HepG2 (cell line): ENCODE data around the gene TNFAIP8L2. TPM values are rescaled to one million over a fixed set of nuclear protein-coding genes. Genes with fewer than 3 reads are reported as not detected.

Experiments
- ATAC-seq: fragments of 200-7000 bp; cut with Tn5 transposase; 3 replicates; pipeline ENCODE4 v1.9.1; 2020; ENCODE audit warnings: mild to moderate bottlenecking, moderate library complexity
- BruUV-seq: library from RNA; stranded (reverse); fragments of 400-500 nt; replicated peaks from 2 replicates; lab custom pipeline; 2021; lab: Mats Ljungman, UMichigan
- CTCF ChIA-PET: fragments of 300-600 bp; formaldehyde crosslinking; extraction: SDS; loops from one replicate; lab custom pipeline; 2021; ENCODE audit warnings: low total read pairs, inconsistent platforms, low intra/inter-chr PET ratio; lab: Yijun Ruan, JAX
- POLR2A ChIA-PET: fragments of 350-600 bp; sonication (Branson Sonifier 250); formaldehyde crosslinking; loops from one replicate; lab custom pipeline; 2020; ENCODE audit warnings: antibody characterized with exemption, inconsistent platforms; lab: Yijun Ruan, JAX
- DNase-seq: peaks from one replicate; pipeline ENCODE4 v3.0.0-alpha.2; 2015; ENCODE audit warnings: low spot score
- FAIRE-seq: peaks from 3 replicates; lab custom pipeline; 2011; peaks lifted over from hg19 to GRCh38; lab: Jason Lieb, UNC
- H2AFZ ChIP-seq: one replicate; pipeline ENCODE4 v1.6.1; 2011; ENCODE audit warnings: low read length, inconsistent platforms
- H3K27ac ChIP-seq: fragments of 300-600 bp; 3 replicates; pipeline ENCODE4 v1.8.0; 2011; ENCODE audit warnings: mixed run types, mild to moderate bottlenecking, mixed read lengths, low read length, inconsistent platforms; ENCODE audit not compliant: insufficient read depth; ENCODE audit errors: extremely low read length
- H3K27me3 ChIP-seq, 2 experiments: fragments of 200-600 bp in 1 of 2; 2 replicates in 1 of 2; 3 replicates in 1 of 2; pipeline versions ENCODE4 v1.6.0 to v1.8.0; 2011; ENCODE audit warnings: low read length in 2 of 2, mild to moderate bottlenecking in 2 of 2, moderate library complexity in 2 of 2, inconsistent platforms in 1 of 2; ENCODE audit not compliant: insufficient read depth in 2 of 2, control insufficient read depth in 1 of 2
- H3K36me3 ChIP-seq, 2 experiments: fragments of 200-600 bp in 1 of 2; replicated peaks in 1 of 2; 2 replicates in 1 of 2; 3 replicates in 1 of 2; pipeline versions ENCODE4 v1.5.1 to v1.8.0; 2011; ENCODE audit warnings: low read length in 2 of 2, inconsistent platforms in 1 of 2; ENCODE audit not compliant: insufficient read depth in 2 of 2, control insufficient read depth in 1 of 2
- H3K4me1 ChIP-seq: 2 replicates; pipeline ENCODE4 v1.5.1; 2012; ENCODE audit warnings: low read length, inconsistent platforms; ENCODE audit not compliant: insufficient read depth
- H3K4me2 ChIP-seq: 2 replicates; pipeline ENCODE4 v1.6.0; 2011; ENCODE audit warnings: low read depth, low read length, inconsistent platforms
- H3K4me3 ChIP-seq, 3 experiments: fragments of 200-600 bp in 1 of 3; sonication (generic), shearing (Covaris generic) in 1 of 3; replicated peaks in 1 of 3; 2 replicates each; pipeline ENCODE4 v1.5.1; 2011 to 2016; ENCODE audit warnings: low read length in 3 of 3, inconsistent platforms in 2 of 3, low read depth in 2 of 3, mild to moderate bottlenecking in 2 of 3, control low read depth in 1 of 3, mixed read lengths in 1 of 3; ENCODE audit not compliant: insufficient read depth in 1 of 3
- H3K79me2 ChIP-seq: one replicate; pipeline ENCODE4 v1.6.1; 2011; ENCODE audit warnings: low read length, inconsistent platforms; ENCODE audit not compliant: insufficient read depth
- H3K9ac ChIP-seq: 2 replicates; pipeline ENCODE4 v1.6.0; 2011; ENCODE audit warnings: mild to moderate bottlenecking, low read depth, low read length, inconsistent platforms; ENCODE audit not compliant: insufficient read depth
- H3K9me3 ChIP-seq: 2 replicates; pipeline ENCODE4 v1.5.1; 2012; ENCODE audit warnings: mild to moderate bottlenecking, low read length
- H4K20me1 ChIP-seq: 2 replicates; pipeline ENCODE4 v1.6.0; 2011; ENCODE audit warnings: inconsistent platforms, mild to moderate bottlenecking, low read length, moderate library complexity; ENCODE audit not compliant: insufficient read depth
- CBX2 ChIP-seq, 2 experiments: fragments of 200-600 bp in 1 of 2; sonication (generic); formaldehyde crosslinking in 1 of 2; IDR thresholded peaks; 2 replicates each; pipeline versions ENCODE4 v1.7.0 to v1.8.1; 2018 to 2022; ENCODE audit warnings: low read depth in 2 of 2, low read length in 1 of 2, mild to moderate bottlenecking in 1 of 2, missing genetic modification reagents in 1 of 2
- CEBPZ ChIP-seq: IDR thresholded peaks from 2 replicates; pipeline ENCODE4 v1.6.1; 2012; ENCODE audit warnings: low read length, improper control_type of control experiment
- FLYWCH1 ChIP-seq: sonication (generic); formaldehyde crosslinking; IDR thresholded peaks from 2 replicates; pipeline ENCODE4 v1.8.1; 2023; ENCODE audit warnings: mild to moderate bottlenecking, missing genetic modification reagents
- MAFK ChIP-seq, 2 experiments: IDR thresholded peaks in 1 of 2; conservative IDR thresholded peaks in 1 of 2; 2 replicates each; pipeline ENCODE4 v1.6.1; 2011; ENCODE audit warnings: improper control_type of control experiment in 2 of 2, low read length in 2 of 2
- SP140L ChIP-seq: sonication (generic); formaldehyde crosslinking; IDR thresholded peaks from 2 replicates; pipeline ENCODE4 v1.4.0; 2020; ENCODE audit warnings: missing genetic modification reagents, borderline replicate concordance
- TERF1 ChIP-seq: sonication (generic); formaldehyde crosslinking; IDR thresholded peaks from 2 replicates; pipeline ENCODE4 v1.8.0; 2022; ENCODE audit warnings: mild to moderate bottlenecking, missing genetic modification reagents, moderate library complexity
- ZFY ChIP-seq: sonication (generic); formaldehyde crosslinking; IDR thresholded peaks from 2 replicates; pipeline ENCODE4 v1.4.0; 2020; ENCODE audit warnings: missing genetic modification reagents
- ZNF136 ChIP-seq: sonication (generic); formaldehyde crosslinking; IDR thresholded peaks from 2 replicates; pipeline ENCODE4 v1.8.1; 2022; ENCODE audit warnings: low read depth, mild to moderate bottlenecking, moderate library complexity, missing genetic modification reagents
- ZNF362 ChIP-seq: sonication (generic); formaldehyde crosslinking; IDR thresholded peaks from 2 replicates; pipeline ENCODE4 v1.4.0; 2020; ENCODE audit warnings: missing genetic modification reagents, mild to moderate bottlenecking, borderline replicate concordance
- ZNF567 ChIP-seq: sonication (generic); formaldehyde crosslinking; IDR thresholded peaks from 2 replicates; pipeline ENCODE4 v1.8.1; 2023; ENCODE audit warnings: mild to moderate bottlenecking, missing genetic modification reagents, borderline replicate concordance
- ZNF609 ChIP-seq: sonication (generic); formaldehyde crosslinking; IDR thresholded peaks from 2 replicates; pipeline ENCODE4 v1.4.0; 2020; ENCODE audit warnings: mild to moderate bottlenecking, missing genetic modification reagents, borderline replicate concordance
- ZNF746 ChIP-seq: sonication (generic); formaldehyde crosslinking; IDR thresholded peaks from 2 replicates; pipeline ENCODE4 v1.8.0; 2022; ENCODE audit warnings: mild to moderate bottlenecking, missing genetic modification reagents
- WGBS: methylation state at CpG from one replicate; pipeline ENCODE4 v1.1.6; 2017; ENCODE audit warnings: low lambda C conversion rate; 5-methylcytosine and 5-hydroxymethylcytosine counted together
- in situ Hi-C: cut with HindIII; loops from 2 replicates; pipeline ENCODE4 v1.10.0; 2017; ENCODE audit warnings: low pct_unique_long_range_greater_than_20kb; ENCODE audit not compliant: extremely low pct_ligation_motif_present
- intact Hi-C: fragments of 100-400 bp; cut with micrococcal nuclease; formaldehyde crosslinking; loops from one replicate; pipeline ENCODE4 v1.10.0; 2022; ENCODE audit not compliant: unreplicated experiment
- polyA plus RNA-seq, 8 experiments: library from polyadenylated mRNA; depleted of rRNA in 3 of 8; stranded (reverse) in 7 of 8; unstranded in 1 of 8; fragments of >200 nt; fragmentation: Illumina TruSeq in 4 of 8; extraction: Trizol in 4 of 8; gene quantifications; 2 replicates each; pipeline versions ENCODE4 v1.2.1 to v1.2.3, GENCODE V29; 2011 to 2016; ENCODE audit warnings: low read depth in 4 of 8, missing spikeins in 1 of 8, mixed read lengths in 1 of 8; ENCODE audit not compliant: insufficient read depth in 1 of 8
- total RNA-seq, 5 experiments: library from RNA; depleted of rRNA; stranded (reverse); fragments of >200 nt; fragmentation: Illumina TruSeq; extraction: Trizol; gene quantifications; 2 replicates each; pipeline ENCODE4 v1.2.3, GENCODE V29; 2016; ENCODE audit warnings: low read depth in 1 of 5

Gene TNFAIP8L2
- total and polyA plus RNA-seq, 2 of the 13 experiments (the other 11 are each of a cell fraction or from before 2014, with no cell fraction given), result not detected

- Histone ChIP-seq H3K9me3 (no peaks in the 10 kb centered on the region), H3K9ac (no peak overlapping the region), H3K79me2 (no peaks in the 10 kb centered on the region), H4K20me1 (no peaks in the 10 kb centered on the region), H3K4me2 (no peak overlapping the region), H3K27me3 (no peaks in the 10 kb centered on the region), H3K4me1 (peaks cover 2% of the 10 kb centered on the region), H3K4me3 (no peak overlapping the region), H3K36me3 (no peaks in the 10 kb centered on the region), H3K27ac (no peak overlapping the region), H2AFZ (no peak overlapping the region)
- no TSS peak for BruUV-seq
- ATAC-seq, result no peak
- no peak for FAIRE-seq
- intact Hi-C loops (no loop called here), in situ Hi-C loops (no loop called here)
- CTCF ChIA-PET, result no interaction called here
- POLR2A ChIA-PET, result no interaction called here
- WGBS, result 55% methylated on average over 5 of the region's 5 CpGs
- DNase-seq, result no peak
- TF ChIP-seq ZNF136 (CRISPR knock-in tag), result no peak
- no peak for TF ChIP-seq FLYWCH1 (CRISPR knock-in tag)
- no peak for TF ChIP-seq CBX2 (IDR thresholded peaks at IDR 0.05; ENCODE audit: low read depth, low read length)
- no peak for TF ChIP-seq CBX2 (CRISPR knock-in tag; IDR thresholded peaks at IDR 0.05; ENCODE audit: low read depth)
- TF ChIP-seq CEBPZ, result no peak
- TF ChIP-seq ZNF609 (CRISPR knock-in tag), result no peak
- no peak for TF ChIP-seq ZFY (CRISPR knock-in tag)
- no peak for TF ChIP-seq SP140L
- TF ChIP-seq ZNF746 (CRISPR knock-in tag), result no peak
- no peak for TF ChIP-seq MAFK (conservative IDR thresholded peaks at IDR 0.05 in 1 of 2, IDR thresholded peaks at IDR 0.05 in 1 of 2; ENCODE audit: low read length in 2 of 2)
- no peak for TF ChIP-seq TERF1
- TF ChIP-seq ZNF567 (CRISPR knock-in tag), result no peak
- TF ChIP-seq ZNF362 (CRISPR knock-in tag), result no peak
Observed at GRCh38 chr1:151113877-151114276, 42.6 kb upstream of the TNFAIP8L2 start.
